Fibroblast of lung (primary cell): Measurements from ENCODE around the gene TFE3.

Source experiments
- EZH2 ChIP-seq: IDR thresholded peaks from 2 replicates; pipeline ENCODE4 v1.5.1; 2012; ENCODE audit warnings: low read length, control low read depth, mild to moderate bottlenecking; ENCODE audit errors: missing control alignments
- TF ChIP-seq, protein P1 (sequence below), 2 donors: IDR thresholded peaks in 1 of 2; conservative IDR thresholded peaks in 1 of 2; 1 replicate in 1 of 2; 2 replicates in 1 of 2; pipeline ENCODE4 v1.5.1; 2011 to 2012; ENCODE audit warnings: low read length in 2 of 2, control low read depth in 1 of 2, inconsistent platforms in 1 of 2, low read depth in 1 of 2, mild to moderate bottlenecking in 1 of 2

DNA sequence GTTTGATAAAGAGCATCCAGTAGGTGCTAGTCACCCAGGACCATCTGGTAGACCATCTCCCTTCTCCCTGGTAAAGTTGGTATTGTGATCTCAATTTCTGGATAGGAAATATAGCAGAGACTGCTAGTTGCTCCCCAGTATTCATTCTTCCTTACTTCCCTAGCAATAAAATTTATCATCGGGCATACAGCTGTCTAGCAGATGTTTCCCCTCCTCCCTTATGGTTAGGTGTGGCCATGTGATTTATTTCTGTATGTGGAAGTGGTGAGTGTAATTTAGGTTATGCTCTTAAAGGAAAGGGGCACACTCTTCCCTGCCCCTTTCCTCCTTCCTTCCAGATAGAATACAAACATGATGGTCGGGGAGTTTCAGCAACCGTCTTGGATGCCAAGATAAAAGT lies 59.3 kb downstream of the TFE3 start:
- TF ChIP-seq, protein P1, sequence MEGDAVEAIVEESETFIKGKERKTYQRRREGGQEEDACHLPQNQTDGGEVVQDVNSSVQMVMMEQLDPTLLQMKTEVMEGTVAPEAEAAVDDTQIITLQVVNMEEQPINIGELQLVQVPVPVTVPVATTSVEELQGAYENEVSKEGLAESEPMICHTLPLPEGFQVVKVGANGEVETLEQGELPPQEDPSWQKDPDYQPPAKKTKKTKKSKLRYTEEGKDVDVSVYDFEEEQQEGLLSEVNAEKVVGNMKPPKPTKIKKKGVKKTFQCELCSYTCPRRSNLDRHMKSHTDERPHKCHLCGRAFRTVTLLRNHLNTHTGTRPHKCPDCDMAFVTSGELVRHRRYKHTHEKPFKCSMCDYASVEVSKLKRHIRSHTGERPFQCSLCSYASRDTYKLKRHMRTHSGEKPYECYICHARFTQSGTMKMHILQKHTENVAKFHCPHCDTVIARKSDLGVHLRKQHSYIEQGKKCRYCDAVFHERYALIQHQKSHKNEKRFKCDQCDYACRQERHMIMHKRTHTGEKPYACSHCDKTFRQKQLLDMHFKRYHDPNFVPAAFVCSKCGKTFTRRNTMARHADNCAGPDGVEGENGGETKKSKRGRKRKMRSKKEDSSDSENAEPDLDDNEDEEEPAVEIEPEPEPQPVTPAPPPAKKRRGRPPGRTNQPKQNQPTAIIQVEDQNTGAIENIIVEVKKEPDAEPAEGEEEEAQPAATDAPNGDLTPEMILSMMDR (conservative IDR thresholded peaks at IDR 0.05 in 1 of 2, IDR thresholded peaks at IDR 0.05 in 1 of 2; ENCODE audit: low read depth in 1 of 2, low read length in 2 of 2) = no peak
- no peak for TF ChIP-seq EZH2
